Endothelial cell of umbilical vein (primary cell): ENCODE results near the gene ZNF543. TPM values are rescaled to one million over a fixed set of nuclear protein-coding genes. Genes with fewer than 3 reads are reported as not detected.

ENCODE experiments used
- BruUV-seq: library from RNA; stranded (reverse); fragments of 400-500 nt; replicated peaks from 2 replicates; lab custom pipeline; 2021; lab: Mats Ljungman, UMichigan
- CTCF ChIA-PET: fragments of 300-600, 350-600 bp; sonication (Branson Sonifier 250); formaldehyde crosslinking; loops from one replicate; lab custom pipeline; 2021; ENCODE audit warnings: antibody characterized with exemption, inconsistent platforms; lab: Charles Lee
- POLR2A ChIA-PET: fragments of 300-600, 350-600 bp; sonication (Branson Sonifier 250); formaldehyde crosslinking; loops from one replicate; lab custom pipeline; 2021; ENCODE audit warnings: antibody characterized with exemption, inconsistent platforms; lab: Charles Lee
- DNase-seq: peaks from one replicate; pipeline ENCODE4 v3.0.0-alpha.2; 2011; ENCODE audit warnings: low read depth, low spot score
- FAIRE-seq: peaks from 2 replicates; lab custom pipeline; 2011; peaks lifted over from hg19 to GRCh38; lab: Jason Lieb, UNC
- H2AFZ ChIP-seq: 2 replicates; pipeline ENCODE4 v1.6.0; 2012; ENCODE audit warnings: low read depth, low read length, control low read depth, inconsistent platforms
- H3K27ac ChIP-seq: 2 replicates; pipeline ENCODE4 v1.5.1; 2011; ENCODE audit warnings: low read depth, mild to moderate bottlenecking, control low read depth, low read length, moderate library complexity; ENCODE audit not compliant: insufficient read depth
- H3K27me3 ChIP-seq, 2 experiments: 2 replicates each; pipeline versions ENCODE4 v1.6.0 to v1.6.1; 2011; ENCODE audit warnings: low read length in 2 of 2, mixed read lengths in 1 of 2; ENCODE audit not compliant: control insufficient read depth in 2 of 2, insufficient read depth in 2 of 2
- H3K36me3 ChIP-seq, 2 experiments: 2 replicates in 1 of 2; 3 replicates in 1 of 2; pipeline ENCODE4 v1.5.1; 2011; ENCODE audit warnings: low read length in 2 of 2, mild to moderate bottlenecking in 1 of 2, moderate library complexity in 1 of 2; ENCODE audit not compliant: control insufficient read depth in 2 of 2, insufficient read depth in 2 of 2; ENCODE audit errors: extremely low read depth in 1 of 2
- H3K4me1 ChIP-seq: 3 replicates; pipeline ENCODE4 v1.5.1; 2011; ENCODE audit warnings: mild to moderate bottlenecking, low read length; ENCODE audit not compliant: control insufficient read depth, insufficient read depth; ENCODE audit errors: extremely low read depth
- H3K4me2 ChIP-seq: 2 replicates; pipeline ENCODE4 v1.6.1; 2011; ENCODE audit warnings: low read length, control low read depth, mixed read lengths; ENCODE audit not compliant: insufficient read depth
- H3K4me3 ChIP-seq, 3 experiments: fragments of 200-600 bp in 1 of 3; sonication (generic), shearing (Covaris generic) in 1 of 3; replicated peaks in 1 of 3; 2 replicates each; pipeline ENCODE4 v1.5.1; 2011 to 2016; ENCODE audit warnings: control low read depth in 3 of 3, low read length in 3 of 3, mild to moderate bottlenecking in 2 of 3, inconsistent platforms in 1 of 3, low read depth in 1 of 3, moderate library complexity in 1 of 3; ENCODE audit not compliant: insufficient read depth in 1 of 3
- H3K79me2 ChIP-seq: 2 replicates; pipeline ENCODE4 v1.6.0; 2012; ENCODE audit warnings: low read length, inconsistent platforms; ENCODE audit not compliant: control insufficient read depth, insufficient read depth
- H3K9ac ChIP-seq: replicated peaks from 2 replicates; pipeline ENCODE3; 2011; ENCODE audit warnings: low read length, control low read depth; ENCODE audit not compliant: insufficient read depth; ENCODE audit errors: extremely low read depth
- H3K9me1 ChIP-seq: replicated peaks from 3 replicates; pipeline ENCODE4 v1.6.0; 2011; ENCODE audit warnings: mild to moderate bottlenecking, low read length; ENCODE audit not compliant: control insufficient read depth, insufficient read depth; ENCODE audit errors: extremely low read depth
- H3K9me3 ChIP-seq: replicated peaks from 2 replicates; pipeline ENCODE4 v1.5.1; 2012; ENCODE audit warnings: low read length, inconsistent platforms; ENCODE audit not compliant: control insufficient read depth, insufficient read depth
- H4K20me1 ChIP-seq: replicated peaks from 2 replicates; pipeline ENCODE3; 2011; ENCODE audit warnings: mild to moderate bottlenecking, low read length; ENCODE audit not compliant: control insufficient read depth, insufficient read depth; ENCODE audit errors: extremely low read depth
- EZH2 ChIP-seq: IDR thresholded peaks from 2 replicates; pipeline ENCODE4 v1.6.1; 2012; ENCODE audit warnings: borderline replicate concordance, low read depth, mild to moderate bottlenecking, moderate library complexity, low read length, inconsistent platforms; ENCODE audit not compliant: severe bottlenecking
- FOS ChIP-seq: IDR thresholded peaks from 2 replicates; pipeline ENCODE4 v1.6.1; 2011; ENCODE audit warnings: mild to moderate bottlenecking, low read length, moderate library complexity, borderline replicate concordance; ENCODE audit not compliant: insufficient read depth
- GATA2 ChIP-seq: IDR thresholded peaks from 2 replicates; pipeline ENCODE4 v1.7.0; 2011; ENCODE audit warnings: low read depth, mild to moderate bottlenecking, moderate library complexity, mixed read lengths, low read length; ENCODE audit not compliant: insufficient read length, insufficient read depth
- JUN ChIP-seq: IDR thresholded peaks from 2 replicates; pipeline ENCODE4 v1.6.1; 2011; ENCODE audit warnings: borderline replicate concordance, low read depth; ENCODE audit not compliant: insufficient read length, insufficient read depth
- MYC ChIP-seq: IDR thresholded peaks from one replicate; pipeline ENCODE4 v1.6.1; 2011; ENCODE audit warnings: mild to moderate bottlenecking, low read depth, low read length
- POLR2A ChIP-seq: IDR thresholded peaks from 2 replicates; pipeline ENCODE4 v1.6.1; 2012; ENCODE audit warnings: low read depth, mild to moderate bottlenecking, control low read depth, low read length
- POLR2AphosphoS5 ChIP-seq: IDR thresholded peaks from 2 replicates; pipeline ENCODE4 v1.6.1; 2012; ENCODE audit warnings: low read depth, mild to moderate bottlenecking, control low read depth, low read length, moderate library complexity; ENCODE audit not compliant: insufficient read depth
- dilution Hi-C: fragments of 300-500 bp; cut with MboI; formaldehyde crosslinking; loops from one replicate; pipeline ENCODE4 v1.15.0; 2019; ENCODE audit warnings: low sequenced_read_pairs; ENCODE audit not compliant: extremely low pct_ligation_motif_present
- intact Hi-C: fragments of 100-400 bp; cut with micrococcal nuclease; formaldehyde crosslinking; loops from one replicate; pipeline ENCODE4 v1.10.0; 2022
- polyA plus RNA-seq, 4 experiments: library from polyadenylated mRNA; depleted of rRNA in 3 of 4; stranded (reverse) in 3 of 4; unstranded in 1 of 4; fragments of >200 nt; gene quantifications; 2 replicates each; pipeline versions ENCODE4 v1.2.1 to v1.2.3, GENCODE V29; 2011 to 2012; ENCODE audit warnings: missing spikeins in 1 of 4
- total RNA-seq: library from RNA; stranded (reverse); gene quantifications from 2 replicates; pipeline ENCODE4 v1.2.3, GENCODE V29; 2021
- TF ChIP-seq, protein P1 (sequence below), 2 donors: IDR thresholded peaks; 1 replicate in 1 of 2; 2 replicates in 1 of 2; pipeline ENCODE4 v1.5.1; 2011; ENCODE audit warnings: low read length in 2 of 2, mild to moderate bottlenecking in 2 of 2, moderate library complexity in 2 of 2, control low read depth in 1 of 2, inconsistent platforms in 1 of 2, low read depth in 1 of 2; ENCODE audit not compliant: insufficient read depth in 1 of 2; ENCODE audit errors: extremely low read depth in 1 of 2
- TF ChIP-seq, protein P2 (sequence below): IDR thresholded peaks from 2 replicates; pipeline ENCODE4 v1.6.1; 2011; ENCODE audit not compliant: insufficient read depth, insufficient read length

The ZNF543 gene
- total and polyA plus RNA-seq, 2 donors (not counting 3 experiments of a cell fraction or from before 2014, with no cell fraction given) = 1.1 to 5.3 TPM

DNA sequence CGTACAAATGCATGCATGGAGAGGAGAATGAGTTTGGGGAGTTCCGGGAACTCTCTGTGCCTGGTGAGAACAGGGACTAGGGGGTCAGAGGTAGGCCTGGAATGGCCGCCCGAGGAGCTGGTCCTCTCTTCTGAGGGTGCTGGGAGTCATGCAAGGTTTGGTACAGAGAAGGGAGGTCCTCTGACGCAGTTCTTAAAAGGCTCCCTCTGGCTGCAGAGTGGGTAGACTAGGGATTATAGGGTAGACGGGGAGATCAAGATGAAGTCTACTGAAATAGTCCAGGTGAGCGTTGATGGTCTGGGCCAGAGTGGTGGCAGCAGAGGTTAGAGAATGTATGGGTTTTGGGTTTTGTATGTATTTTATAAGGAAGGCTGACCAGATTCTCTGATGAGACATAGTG, 31.6 kb downstream of the ZNF543 start:
- Histone ChIP-seq H3K9me3 (peaks cover 7% of the 10 kb centered on the region), H4K20me1 (no peaks in the 10 kb centered on the region), H3K79me2 (peaks cover 11% of the 10 kb centered on the region), H3K9ac (peak overlapping the region; percentile 67), H3K36me3 (peaks cover 6 to 25% of the 10 kb centered on the region in 2 experiments), H3K27me3 (no peaks in the 10 kb centered on the region), H2AFZ (no peak overlapping the region), H3K9me1 (no peaks in the 10 kb centered on the region), H3K4me2 (peak overlapping the region; percentile 46), H3K27ac (no peak overlapping the region), H3K4me3 (peak overlapping the region; percentile 42 to 73 (median 64)), H3K4me1 (peaks cover 8% of the 10 kb centered on the region)
- TF ChIP-seq, protein P1, sequence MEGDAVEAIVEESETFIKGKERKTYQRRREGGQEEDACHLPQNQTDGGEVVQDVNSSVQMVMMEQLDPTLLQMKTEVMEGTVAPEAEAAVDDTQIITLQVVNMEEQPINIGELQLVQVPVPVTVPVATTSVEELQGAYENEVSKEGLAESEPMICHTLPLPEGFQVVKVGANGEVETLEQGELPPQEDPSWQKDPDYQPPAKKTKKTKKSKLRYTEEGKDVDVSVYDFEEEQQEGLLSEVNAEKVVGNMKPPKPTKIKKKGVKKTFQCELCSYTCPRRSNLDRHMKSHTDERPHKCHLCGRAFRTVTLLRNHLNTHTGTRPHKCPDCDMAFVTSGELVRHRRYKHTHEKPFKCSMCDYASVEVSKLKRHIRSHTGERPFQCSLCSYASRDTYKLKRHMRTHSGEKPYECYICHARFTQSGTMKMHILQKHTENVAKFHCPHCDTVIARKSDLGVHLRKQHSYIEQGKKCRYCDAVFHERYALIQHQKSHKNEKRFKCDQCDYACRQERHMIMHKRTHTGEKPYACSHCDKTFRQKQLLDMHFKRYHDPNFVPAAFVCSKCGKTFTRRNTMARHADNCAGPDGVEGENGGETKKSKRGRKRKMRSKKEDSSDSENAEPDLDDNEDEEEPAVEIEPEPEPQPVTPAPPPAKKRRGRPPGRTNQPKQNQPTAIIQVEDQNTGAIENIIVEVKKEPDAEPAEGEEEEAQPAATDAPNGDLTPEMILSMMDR (IDR thresholded peaks at IDR 0.05; ENCODE audit: extremely low read depth in 1 of 2, insufficient read depth in 1 of 2, low read depth in 1 of 2, low read length in 2 of 2) = no peak
- no peak for TF ChIP-seq POLR2AphosphoS5
- FAIRE-seq (no peak), DNase-seq (no peak)
- CTCF ChIA-PET = no interaction called here
- intact Hi-C loops = loop anchor here (1.0 to 5.0 kb wide), 4 partner anchors 11 to 110 kb away; partner anchors contain the start of genes TRAPPC2B, ZNF460, ZNF547 and ZNF548
- BruUV-seq = no TSS peak
- dilution Hi-C loops = no loop called here
- POLR2A ChIA-PET = no interaction called here

DNA sequence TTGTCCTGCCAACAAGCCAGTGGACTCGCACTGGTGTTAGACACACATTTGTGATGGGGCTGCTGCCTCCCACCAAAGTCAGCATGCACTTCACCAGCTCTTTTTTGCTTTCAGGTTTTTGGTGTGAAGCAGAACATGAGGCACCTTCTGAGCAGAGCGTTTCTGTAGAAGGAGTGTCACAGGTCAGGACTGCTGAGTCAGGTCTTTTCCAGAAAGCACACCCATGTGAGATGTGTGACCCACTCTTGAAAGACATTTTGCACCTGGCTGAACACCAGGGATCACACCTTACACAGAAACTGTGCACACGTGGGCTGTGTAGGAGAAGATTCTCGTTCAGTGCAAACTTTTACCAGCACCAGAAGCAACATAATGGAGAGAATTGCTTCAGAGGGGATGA, 35.6 kb downstream of the ZNF543 start:
- no TSS peak for BruUV-seq
- dilution Hi-C loops (no loop called here), intact Hi-C loops (no loop called here)
- H2AFZ ChIP-seq = no peak overlapping the region
- H3K9me3 ChIP-seq = peaks cover 16% of the 10 kb centered on the region
- DNase-seq = no peak
- TF ChIP-seq, protein P2, sequence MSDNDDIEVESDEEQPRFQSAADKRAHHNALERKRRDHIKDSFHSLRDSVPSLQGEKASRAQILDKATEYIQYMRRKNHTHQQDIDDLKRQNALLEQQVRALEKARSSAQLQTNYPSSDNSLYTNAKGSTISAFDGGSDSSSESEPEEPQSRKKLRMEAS = no peak
- TF ChIP-seq, protein P1 (IDR thresholded peaks at IDR 0.05; ENCODE audit: extremely low read depth in 1 of 2, insufficient read depth in 1 of 2, low read depth in 1 of 2, low read length in 2 of 2) = no peak
- TF ChIP-seq POLR2A (no peak), FOS (no peak), JUN (no peak), EZH2 (no peak), MYC (no peak), GATA2 (no peak), POLR2AphosphoS5 (no peak)
- H3K79me2 ChIP-seq = peaks cover 11% of the 10 kb centered on the region
- H3K4me3 ChIP-seq = no peak overlapping the region
- no peak overlapping the region for H3K27ac ChIP-seq
- CTCF ChIA-PET = no interaction called here
- no peak overlapping the region for H3K9ac ChIP-seq
- no peaks in the 10 kb centered on the region for H3K27me3 ChIP-seq
- H3K4me2 ChIP-seq = no peak overlapping the region
- FAIRE-seq = no peak
- peaks cover 8% of the 10 kb centered on the region for H3K4me1 ChIP-seq
- no peaks in the 10 kb centered on the region for H4K20me1 ChIP-seq
- no peaks in the 10 kb centered on the region for H3K9me1 ChIP-seq
- peaks cover 9 to 34% of the 10 kb centered on the region in 2 experiments for H3K36me3 ChIP-seq
- POLR2A ChIA-PET = no interaction called here
